Lung (tissue), 12 donors: Measurements from ENCODE around the gene IDI1. TPM values are rescaled to one million over a fixed set of nuclear protein-coding genes. Genes with fewer than 3 reads are reported as not detected.

Experiments
- ATAC-seq: fragments of 200-7000 bp; cut with Tn5 transposase; one replicate; pipeline ENCODE4 v1.9.1; 2020; ENCODE audit warnings: moderate number of reproducible peaks; ENCODE audit not compliant: insufficient read depth, low FRiP score
- DNase-seq, 3 donors: peaks; one replicate each; pipeline ENCODE4 v3.0.0-alpha.2; 2013 to 2017
- H3K27ac ChIP-seq, 2 donors: one replicate each; pipeline ENCODE4 v1.5.1; 2013; ENCODE audit warnings: mild to moderate bottlenecking in 2 of 2, moderate library complexity in 2 of 2, control low read depth in 1 of 2, inconsistent platforms in 1 of 2, low read depth in 1 of 2, low read length in 1 of 2
- H3K27me3 ChIP-seq, 3 donors: one replicate each; pipeline ENCODE4 v1.5.1; 2013; ENCODE audit warnings: low read length in 2 of 3; ENCODE audit not compliant: control insufficient read depth in 3 of 3, insufficient read depth in 3 of 3
- H3K36me3 ChIP-seq, 4 donors: one replicate each; pipeline ENCODE4 v1.5.1; 2013; ENCODE audit warnings: low read length in 4 of 4, mild to moderate bottlenecking in 1 of 4, moderate library complexity in 1 of 4; ENCODE audit not compliant: control insufficient read depth in 4 of 4, insufficient read depth in 4 of 4
- H3K4me1 ChIP-seq, 5 donors: one replicate each; pipeline ENCODE4 v1.5.1; 2013; ENCODE audit warnings: low read length in 5 of 5, mild to moderate bottlenecking in 2 of 5, moderate library complexity in 1 of 5; ENCODE audit not compliant: control insufficient read depth in 5 of 5, insufficient read depth in 5 of 5
- H3K4me3 ChIP-seq: one replicate; pipeline ENCODE4 v1.5.1; 2013; ENCODE audit warnings: mild to moderate bottlenecking, control low read depth, moderate library complexity
- H3K9ac ChIP-seq, 2 donors: one replicate each; pipeline ENCODE4 v1.5.1; 2013; ENCODE audit warnings: low read length in 2 of 2, control low read depth in 1 of 2; ENCODE audit not compliant: insufficient read depth in 1 of 2
- H3K9me3 ChIP-seq, 4 donors: one replicate each; pipeline ENCODE4 v1.5.1; 2013; ENCODE audit warnings: low read length in 3 of 4, mild to moderate bottlenecking in 1 of 4, moderate library complexity in 1 of 4; ENCODE audit not compliant: control insufficient read depth in 4 of 4, insufficient read depth in 3 of 4
- CTCF ChIP-seq: IDR thresholded peaks from 2 replicates; pipeline ENCODE4 v1.5.1; 2012; ENCODE audit warnings: mild to moderate bottlenecking; ENCODE audit errors: control extremely low read depth, extremely low read depth
- WGBS, 2 donors: extraction: QIAGEN DNeasy Blood & Tissue Kit; methylation state at CpG; one replicate each; pipeline ENCODE4 v1.1.7; 2013; 5-methylcytosine and 5-hydroxymethylcytosine counted together
- polyA plus RNA-seq, 2 donors: library from polyadenylated mRNA; stranded (reverse); fragments of 200-250 nt; gene quantifications; one replicate each; pipeline ENCODE4 v1.2.1, GENCODE V29; 2013
- total RNA-seq, 2 donors: library from RNA; depleted of rRNA in 1 of 2; stranded (reverse); fragments of >200 nt in 1 of 2; gene quantifications; one replicate each; pipeline ENCODE4 v1.2.1, GENCODE V29; 2014 to 2021
- donor health status: control.
- donor health status: control.
- donor health status: Bipolar disorder and iron deficiency.
- donor health status: healthy.
- donor health status: DM: yes; HTN: yes; CAD: no.

Gene IDI1
- total and polyA plus RNA-seq, 4 donors = 44.4 to 173 (median 91.4) TPM

GRCh38 chr10:1049425-1049958 is 573 bp upstream of the IDI1 start:
- peaks cover 0 to 23% (median 9%) of the 10 kb centered on the region in 4 donors for H3K36me3 ChIP-seq
- H3K4me3 ChIP-seq = peak overlapping the region; percentile 63
- TF ChIP-seq CTCF = no peak
- no peak for ATAC-seq
- DNase-seq = no peak
- H3K27me3 ChIP-seq = no peaks in the 10 kb centered on the region
- H3K27ac ChIP-seq = peak overlapping the region; percentile 98
- peaks cover 0 to 2% (median 0%) of the 10 kb centered on the region in 4 donors for H3K9me3 ChIP-seq
- H3K9ac ChIP-seq = peak overlapping the region; percentile 16 to 81
- peaks cover 3 to 28% (median 8%) of the 10 kb centered on the region in 5 donors for H3K4me1 ChIP-seq
- WGBS, 2 donors = 1% methylated on average over 30 to 34 of the region's 34 CpGs

- Histone ChIP-seq H3K36me3 (peaks cover 0 to 18% (median 5%) of the 10 kb centered on the region in 4 donors), H3K27me3 (no peaks in the 10 kb centered on the region), H3K9me3 (peaks cover 0 to 2% (median 0%) of the 10 kb centered on the region in 4 donors), H3K9ac (peak overlapping the region; percentile 69 to 87), H3K27ac (peak overlapping the region; percentile 98), H3K4me1 (peaks cover 8 to 26% (median 11%) of the 10 kb centered on the region in 5 donors), H3K4me3 (peak overlapping the region; percentile 100)
- ATAC-seq (no peak), DNase-seq (no peak)
- TF ChIP-seq CTCF = no peak
- 0% methylated on average over 37 of the region's 37 CpGs for WGBS, 2 donors
Measured at GRCh38 chr10:1048349-1048731, 579 bp downstream of the IDI1 start.

GRCh38 chr10:1047937-1048336 is 982 bp downstream of the IDI1 start:
- peak in 1 of 3 donors; percentile 24 for DNase-seq
- H3K4me1 ChIP-seq = peaks cover 5 to 22% (median 11%) of the 10 kb centered on the region in 5 donors
- WGBS, 2 donors = 5% methylated on average over 15 of the region's 15 CpGs

More at GRCh38 chr10:1047937-1048336, 982 bp downstream of the IDI1 start:
- peak overlapping the region; percentile 69 to 87 for H3K9ac ChIP-seq
- peaks cover 0 to 16% (median 4%) of the 10 kb centered on the region in 4 donors for H3K36me3 ChIP-seq
- H3K27ac ChIP-seq = peak overlapping the region; percentile 98
- no peak for ATAC-seq
- peak overlapping the region; percentile 100 for H3K4me3 ChIP-seq
- H3K27me3 ChIP-seq = no peaks in the 10 kb centered on the region
- peaks cover 0 to 2% (median 0%) of the 10 kb centered on the region in 4 donors for H3K9me3 ChIP-seq
- TF ChIP-seq CTCF = no peak
